Ectodermal cell (in vitro differentiated cells): Measurements from ENCODE around the gene KIF13A.
"Not testable (repeated sequence)": the region's sequence is repeated elsewhere in the genome, so short reads cannot be mapped to it uniquely, and the experiment has no call there.

Experiments used
- H3K27ac ChIP-seq: 2 replicates; pipeline ENCODE4 v1.7.0; 2013; ENCODE audit warnings: mild to moderate bottlenecking, low read depth, low read length; ENCODE audit not compliant: insufficient read depth, poor library complexity, severe bottlenecking
- H3K27me3 ChIP-seq: 2 replicates; pipeline ENCODE4 v1.7.0; 2013; ENCODE audit warnings: mild to moderate bottlenecking, low read length; ENCODE audit not compliant: insufficient read depth, control insufficient read depth, poor library complexity, severe bottlenecking
- H3K36me3 ChIP-seq: one replicate; pipeline ENCODE4 v1.7.0; 2013; ENCODE audit warnings: low read length; ENCODE audit not compliant: control insufficient read depth, insufficient read depth
- H3K4me1 ChIP-seq: one replicate; pipeline ENCODE4 v1.7.0; 2013; ENCODE audit warnings: low read length; ENCODE audit not compliant: control insufficient read depth, insufficient read depth
- H3K4me3 ChIP-seq: 2 replicates; pipeline ENCODE4 v1.7.0; 2013; ENCODE audit warnings: low read depth, low read length, control low read depth; ENCODE audit not compliant: insufficient read depth
- H3K9me3 ChIP-seq: 2 replicates; pipeline ENCODE4 v1.7.0; 2013; ENCODE audit warnings: mild to moderate bottlenecking, low read length, moderate library complexity; ENCODE audit not compliant: control insufficient read depth
- WGBS, 2 experiments: methylation state at CpG; one replicate each; pipeline ENCODE4 v1.1.7; 2013; ENCODE audit warnings: missing lambda C conversion rate in 2 of 2; 5-methylcytosine and 5-hydroxymethylcytosine counted together

KIF13A gene

GRCh38 chr6:17816921-17817611, 170.4 kb downstream of the KIF13A start:
- Histone ChIP-seq H3K9me3 (no peaks in the 10 kb centered on the region), H3K4me3 (no peak overlapping the region), H3K27me3 (no peaks in the 10 kb centered on the region), H3K4me1 (no peaks in the 10 kb centered on the region), H3K36me3 (no peaks in the 10 kb centered on the region), H3K27ac (no peak overlapping the region)
- WGBS, 2 experiments, result 93 to 95% methylated on average over 13 to 14 of the region's 14 CpGs

GRCh38 chr6:17813542-17813941, 173.9 kb downstream of the KIF13A start:
- no peak overlapping the region for H3K27ac ChIP-seq
- no peaks in the 10 kb centered on the region for H3K36me3 ChIP-seq
- 95 to 96% methylated on average over 6 of the region's 6 CpGs for WGBS, 2 experiments
- H3K4me1 ChIP-seq, result no peaks in the 10 kb centered on the region
- H3K27me3 ChIP-seq, result no peaks in the 10 kb centered on the region
- no peak overlapping the region for H3K4me3 ChIP-seq
- no peaks in the 10 kb centered on the region for H3K9me3 ChIP-seq

- H3K9me3 ChIP-seq, result no peaks in the 10 kb centered on the region
- H3K36me3 ChIP-seq, result peaks cover under 1% of the 10 kb centered on the region
- 93 to 94% methylated on average over 8 of the region's 8 CpGs for WGBS, 2 experiments
- no peak overlapping the region for H3K27ac ChIP-seq
- no peaks in the 10 kb centered on the region for H3K4me1 ChIP-seq
- H3K27me3 ChIP-seq, result no peaks in the 10 kb centered on the region
- H3K4me3 ChIP-seq, result no peak overlapping the region
These were observed 175.1 kb downstream of the KIF13A start for GRCh38 chr6:17812311-17812710.

- peaks cover 6% of the 10 kb centered on the region for H3K36me3 ChIP-seq
- H3K27ac ChIP-seq, result no peak overlapping the region
- H3K4me3 ChIP-seq, result no peak overlapping the region
- H3K4me1 ChIP-seq, result no peaks in the 10 kb centered on the region
- no peaks in the 10 kb centered on the region for H3K27me3 ChIP-seq
- no peaks in the 10 kb centered on the region for H3K9me3 ChIP-seq
- 89 to 94% methylated on average over 5 of the region's 5 CpGs for WGBS, 2 experiments
These were observed 178.8 kb downstream of the KIF13A start for GRCh38 chr6:17808609-17809008.

- not testable (repeated sequence) for H3K27me3 ChIP-seq, H3K4me1 ChIP-seq, H3K4me3 ChIP-seq, H3K36me3 ChIP-seq, H3K27ac ChIP-seq, H3K9me3 ChIP-seq
- WGBS, 2 experiments, result 89 to 94% methylated on average over 3 to 5 of the region's 5 CpGs
These were observed 180.0 kb downstream of the KIF13A start for GRCh38 chr6:17807431-17807830.

- 95 to 96% methylated on average over 4 to 5 of the region's 5 CpGs for WGBS, 2 experiments
- Histone ChIP-seq H3K27me3 (no peaks in the 10 kb centered on the region), H3K9me3 (no peaks in the 10 kb centered on the region), H3K36me3 (peaks cover 6% of the 10 kb centered on the region), H3K27ac (no peak overlapping the region), H3K4me1 (no peaks in the 10 kb centered on the region), H3K4me3 (no peak overlapping the region)
These were observed 184.0 kb downstream of the KIF13A start for GRCh38 chr6:17803409-17803808.

GRCh38 chr6:17798477-17799154, 188.8 kb downstream of the KIF13A start:
- Histone ChIP-seq H3K4me1 (no peaks in the 10 kb centered on the region), H3K27me3 (no peaks in the 10 kb centered on the region), H3K4me3 (no peak overlapping the region), H3K9me3 (no peaks in the 10 kb centered on the region), H3K36me3 (no peaks in the 10 kb centered on the region), H3K27ac (no peak overlapping the region)
- 91 to 96% methylated on average over 1 to 2 of the region's 2 CpGs for whole genome bisulfite sequencing, 2 experiments

- Histone ChIP-seq H3K27ac (no peak overlapping the region), H3K27me3 (no peaks in the 10 kb centered on the region), H3K9me3 (no peaks in the 10 kb centered on the region), H3K4me3 (no peak overlapping the region), H3K36me3 (no peaks in the 10 kb centered on the region), H3K4me1 (no peaks in the 10 kb centered on the region)
These were observed 196.9 kb downstream of the KIF13A start for GRCh38 chr6:17790489-17790888.

- H3K27me3 ChIP-seq, result no peaks in the 10 kb centered on the region
- no peak overlapping the region for H3K27ac ChIP-seq
- 87 to 92% methylated on average over 7 of the region's 7 CpGs for WGBS, 2 experiments
- peaks cover 2% of the 10 kb centered on the region for H3K4me1 ChIP-seq
- peaks cover 6% of the 10 kb centered on the region for H3K36me3 ChIP-seq
- no peaks in the 10 kb centered on the region for H3K9me3 ChIP-seq
- no peak overlapping the region for H3K4me3 ChIP-seq
These were observed 202.2 kb downstream of the KIF13A start for GRCh38 chr6:17785094-17785787.

GRCh38 chr6:17780061-17780460, 207.4 kb downstream of the KIF13A start:
- 51 to 63% methylated on average over 2 of the region's 2 CpGs for WGBS, 2 experiments
- Histone ChIP-seq H3K27ac (no peak overlapping the region), H3K9me3 (no peaks in the 10 kb centered on the region), H3K4me3 (no peak overlapping the region), H3K27me3 (no peaks in the 10 kb centered on the region), H3K36me3 (peaks cover 11% of the 10 kb centered on the region), H3K4me1 (peaks cover 4% of the 10 kb centered on the region)
